Effector memory CD4-positive, alpha-beta T cell (primary cell): ENCODE results near the gene CISD1.

Experiments
- DNase-seq, 3 donors: peaks; one replicate each; pipeline ENCODE4 v3.0.0-alpha.2; 2020
- H3K27ac ChIP-seq: 2 replicates; pipeline ENCODE4 v1.7.0; 2013; ENCODE audit warnings: mild to moderate bottlenecking, low read length, moderate library complexity; ENCODE audit not compliant: insufficient read depth, poor library complexity, severe bottlenecking
- H3K27me3 ChIP-seq: replicated peaks from 2 replicates; pipeline ENCODE4 v1.7.0; 2013; ENCODE audit warnings: mild to moderate bottlenecking, low read length; ENCODE audit not compliant: insufficient read depth, control insufficient read depth, poor library complexity, severe bottlenecking
- H3K36me3 ChIP-seq: 2 replicates; pipeline ENCODE4 v1.7.0; 2013; ENCODE audit warnings: mild to moderate bottlenecking, low read length, moderate library complexity; ENCODE audit not compliant: control insufficient read depth, insufficient read depth
- H3K4me1 ChIP-seq: 2 replicates; pipeline ENCODE4 v1.7.0; 2013; ENCODE audit warnings: low read length, mild to moderate bottlenecking; ENCODE audit not compliant: control insufficient read depth, insufficient read depth, poor library complexity, severe bottlenecking
- H3K4me3 ChIP-seq: 2 replicates; pipeline ENCODE4 v1.7.0; 2013; ENCODE audit warnings: low read length, low read depth, mild to moderate bottlenecking; ENCODE audit not compliant: insufficient read depth, poor library complexity, severe bottlenecking
- H3K9me3 ChIP-seq: 2 replicates; pipeline ENCODE4 v1.7.0; 2013; ENCODE audit warnings: mild to moderate bottlenecking, low read length, moderate library complexity; ENCODE audit not compliant: control insufficient read depth

CISD1 gene

GRCh38 chr10:58304099-58304633 lies 35.2 kb downstream of the CISD1 start:
- Histone ChIP-seq H3K36me3 (no peaks in the 10 kb centered on the region), H3K27me3 (peaks cover 7% of the 10 kb centered on the region), H3K9me3 (no peaks in the 10 kb centered on the region), H3K4me3 (no peak overlapping the region), H3K4me1 (no peaks in the 10 kb centered on the region), H3K27ac (no peak overlapping the region)
- no peak for DNase-seq

- Histone ChIP-seq H3K27ac (no peak overlapping the region), H3K9me3 (no peaks in the 10 kb centered on the region), H3K27me3 (peaks cover 7% of the 10 kb centered on the region), H3K36me3 (no peaks in the 10 kb centered on the region), H3K4me1 (no peaks in the 10 kb centered on the region), H3K4me3 (no peak overlapping the region)
- DNase-seq = no peak
Measured at GRCh38 chr10:58305821-58306220, 36.9 kb downstream of the CISD1 start.

GRCh38 chr10:58307676-58308075 lies 38.7 kb downstream of the CISD1 start:
- DNase-seq = no peak
- H3K27me3 ChIP-seq = peaks cover 7% of the 10 kb centered on the region

GRCh38 chr10:58311026-58311425 lies 42.1 kb downstream of the CISD1 start:
- H3K4me3 ChIP-seq = no peak overlapping the region
- peaks cover 4% of the 10 kb centered on the region for H3K27me3 ChIP-seq
- H3K27ac ChIP-seq = no peak overlapping the region
- H3K9me3 ChIP-seq = no peaks in the 10 kb centered on the region
- H3K36me3 ChIP-seq = no peaks in the 10 kb centered on the region
- no peak for DNase-seq
- H3K4me1 ChIP-seq = no peaks in the 10 kb centered on the region

More at GRCh38 chr10:58307676-58308075, 38.7 kb downstream of the CISD1 start:
- Histone ChIP-seq H3K36me3 (no peaks in the 10 kb centered on the region), H3K9me3 (no peaks in the 10 kb centered on the region), H3K4me3 (no peak overlapping the region), H3K4me1 (no peaks in the 10 kb centered on the region), H3K27ac (no peak overlapping the region)

- Histone ChIP-seq H3K4me1 (no peaks in the 10 kb centered on the region), H3K9me3 (no peaks in the 10 kb centered on the region), H3K27me3 (no peaks in the 10 kb centered on the region), H3K36me3 (no peaks in the 10 kb centered on the region), H3K27ac (no peak overlapping the region), H3K4me3 (no peak overlapping the region)
- no peak for DNase-seq
Measured at GRCh38 chr10:58316874-58317273, 47.9 kb downstream of the CISD1 start.

- Histone ChIP-seq H3K27ac (no peak overlapping the region), H3K9me3 (no peaks in the 10 kb centered on the region), H3K4me1 (peaks cover 4% of the 10 kb centered on the region), H3K4me3 (no peak overlapping the region), H3K36me3 (no peaks in the 10 kb centered on the region), H3K27me3 (no peaks in the 10 kb centered on the region)
- no peak for DNase-seq
Measured at GRCh38 chr10:58318346-58318745, 49.4 kb downstream of the CISD1 start.

GRCh38 chr10:58319599-58319998 lies 50.6 kb downstream of the CISD1 start:
- H3K9me3 ChIP-seq = no peaks in the 10 kb centered on the region
- H3K36me3 ChIP-seq = no peaks in the 10 kb centered on the region
- H3K27me3 ChIP-seq = no peaks in the 10 kb centered on the region
- no peak overlapping the region for H3K27ac ChIP-seq
- no peak for DNase-seq
- H3K4me3 ChIP-seq = no peak overlapping the region
- peaks cover 4% of the 10 kb centered on the region for H3K4me1 ChIP-seq

GRCh38 chr10:58320351-58321049 lies 51.5 kb downstream of the CISD1 start:
- Histone ChIP-seq H3K27me3 (no peaks in the 10 kb centered on the region), H3K9me3 (no peaks in the 10 kb centered on the region), H3K4me3 (no peak overlapping the region), H3K4me1 (peaks cover 4% of the 10 kb centered on the region), H3K27ac (no peak overlapping the region), H3K36me3 (no peaks in the 10 kb centered on the region)
- no peak for DNase-seq

GRCh38 chr10:58322072-58322834 lies 53.3 kb downstream of the CISD1 start:
- Histone ChIP-seq H3K9me3 (no peaks in the 10 kb centered on the region), H3K4me3 (no peak overlapping the region), H3K27me3 (no peaks in the 10 kb centered on the region), H3K27ac (no peak overlapping the region), H3K4me1 (peaks cover 4% of the 10 kb centered on the region), H3K36me3 (no peaks in the 10 kb centered on the region)
- DNase-seq = no peak

- Histone ChIP-seq H3K4me1 (peaks cover 4% of the 10 kb centered on the region), H3K9me3 (no peaks in the 10 kb centered on the region), H3K27ac (no peak overlapping the region), H3K36me3 (no peaks in the 10 kb centered on the region), H3K27me3 (no peaks in the 10 kb centered on the region), H3K4me3 (no peak overlapping the region)
- DNase-seq = no peak
Measured at GRCh38 chr10:58322835-58323209, 53.9 kb downstream of the CISD1 start.
